GM19452 (cell line): ENCODE measurements around the gene ZSWIM8.
"Not testable (repeated sequence)": the region's sequence is repeated elsewhere in the genome, so short reads cannot be mapped to it uniquely, and the experiment has no call there.

Experiments
- ATAC-seq: cut with Tn5 transposase; IDR thresholded peaks from one replicate; pipeline ENCODE4 v1.9.1; 2021; ENCODE audit not compliant: unreplicated experiment

Gene ZSWIM8

GRCh38 chr10:73813333-73813732 lies 27.9 kb downstream of the ZSWIM8 start:
- ATAC-seq: no peak

GRCh38 chr10:73814276-73814895 lies 29.0 kb downstream of the ZSWIM8 start:
- no peak for ATAC-seq

- no peak for ATAC-seq
Observed at GRCh38 chr10:73814896-73815718, 29.7 kb downstream of the ZSWIM8 start.

GRCh38 chr10:73815719-73816030 lies 30.3 kb downstream of the ZSWIM8 start:
- ATAC-seq: no peak

- ATAC-seq: no peak
Observed at GRCh38 chr10:73816917-73817729, 31.7 kb downstream of the ZSWIM8 start.

- no peak for ATAC-seq
Observed at GRCh38 chr10:73817826-73818225, 32.4 kb downstream of the ZSWIM8 start.

GRCh38 chr10:73818402-73818801 lies 33.0 kb downstream of the ZSWIM8 start:
- no peak for ATAC-seq

GRCh38 chr10:73819081-73819480 lies 33.7 kb downstream of the ZSWIM8 start:
- ATAC-seq: no peak

GRCh38 chr10:73819513-73820093 lies 34.2 kb downstream of the ZSWIM8 start:
- no peak for ATAC-seq

GRCh38 chr10:73823391-73823790 lies 38.0 kb downstream of the ZSWIM8 start:
- no peak for ATAC-seq

- no peak for ATAC-seq
Observed at GRCh38 chr10:73824146-73824725, 38.8 kb downstream of the ZSWIM8 start.

GRCh38 chr10:73827346-73828089 lies 42.1 kb downstream of the ZSWIM8 start:
- ATAC-seq: no peak

- ATAC-seq: no peak
Observed at GRCh38 chr10:73828161-73828560, 42.8 kb downstream of the ZSWIM8 start.

- not testable (repeated sequence) for ATAC-seq
Observed at GRCh38 chr10:73829090-73829489, 43.7 kb downstream of the ZSWIM8 start.

GRCh38 chr10:73836427-73836980 lies 51.1 kb downstream of the ZSWIM8 start:
- no peak for ATAC-seq

GRCh38 chr10:73837072-73837471 lies 51.7 kb downstream of the ZSWIM8 start:
- ATAC-seq: no peak

GRCh38 chr10:73838008-73838567 lies 52.7 kb downstream of the ZSWIM8 start:
- ATAC-seq: no peak

- no peak for ATAC-seq
Observed at GRCh38 chr10:73838827-73839226, 53.4 kb downstream of the ZSWIM8 start.

GRCh38 chr10:73839276-73839966 lies 54.0 kb downstream of the ZSWIM8 start:
- no peak for ATAC-seq
